Adrenal gland (tissue), 5 donors: ENCODE measurements around the gene PDE10A.

ENCODE experiments used
- POLR2A ChIP-seq, 2 donors: fragments of 450-650 bp; IDR thresholded peaks; one replicate each; pipeline ENCODE4 v1.6.1; 2017; ENCODE audit warnings: antibody characterized with exemption in 2 of 2, mild to moderate bottlenecking in 2 of 2, moderate library complexity in 1 of 2
- TF ChIP-seq, protein P1 (sequence below), 6 experiments: fragments of 450-650 bp in 4 of 6; fragments of 200-600 bp in 2 of 6; sonication (generic) in 1 of 6; IDR thresholded peaks; 1 replicate in 5 of 6; 2 replicates in 1 of 6; pipeline versions ENCODE4 v1.5.1 to v1.8.0; 2016 to 2021; ENCODE audit warnings: antibody characterized with exemption in 6 of 6, mild to moderate bottlenecking in 2 of 6, moderate library complexity in 1 of 6
- donor health status: DM: no; HTN: no; CAD: no.

DNA sequence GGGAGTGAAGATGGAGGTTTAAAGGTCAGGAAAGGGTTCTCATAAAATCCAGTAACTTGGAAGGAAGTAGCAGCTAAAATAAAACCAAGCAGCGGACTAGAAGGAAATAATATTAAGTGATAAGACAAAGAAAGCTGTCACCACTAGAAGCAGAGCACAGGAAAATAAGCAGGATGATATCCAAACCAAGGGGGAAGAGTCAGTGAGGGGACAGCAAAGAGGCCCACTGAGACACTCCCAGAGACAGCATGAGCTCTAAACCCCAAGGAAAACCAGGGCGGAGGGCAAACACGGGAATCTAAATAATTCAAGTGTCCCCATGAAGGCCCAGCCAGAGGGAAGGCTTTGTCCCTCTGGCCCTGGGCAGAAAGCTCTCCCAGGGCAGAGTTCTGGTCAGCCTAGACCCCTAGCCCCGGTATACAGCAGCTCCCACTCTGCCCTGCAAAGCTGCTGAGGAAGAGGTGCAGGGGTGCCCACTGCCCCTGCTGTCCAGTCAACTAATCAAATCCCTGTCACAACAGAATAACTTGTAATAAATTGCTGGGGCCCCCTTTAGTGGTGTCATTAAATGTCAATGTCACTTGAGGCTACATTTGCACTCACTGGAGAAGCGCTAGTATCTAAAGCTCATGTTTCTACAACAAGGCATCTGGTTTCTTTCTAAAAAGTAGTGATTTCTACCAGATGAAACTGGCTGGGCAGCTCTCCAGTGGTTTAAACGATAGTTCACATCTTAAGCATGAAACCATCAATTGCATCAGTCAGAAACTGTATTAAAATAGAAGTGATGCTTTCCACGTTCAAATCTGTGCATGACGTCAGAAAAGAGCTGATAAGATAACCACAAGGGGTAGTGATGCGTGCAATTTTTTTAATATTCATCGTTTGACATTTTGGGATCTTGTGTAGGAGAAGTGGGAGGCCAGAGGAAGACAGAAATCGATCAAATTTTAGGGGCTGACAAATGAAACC is 13.6 kb downstream of the PDE10A start:
- TF ChIP-seq, protein P1, sequence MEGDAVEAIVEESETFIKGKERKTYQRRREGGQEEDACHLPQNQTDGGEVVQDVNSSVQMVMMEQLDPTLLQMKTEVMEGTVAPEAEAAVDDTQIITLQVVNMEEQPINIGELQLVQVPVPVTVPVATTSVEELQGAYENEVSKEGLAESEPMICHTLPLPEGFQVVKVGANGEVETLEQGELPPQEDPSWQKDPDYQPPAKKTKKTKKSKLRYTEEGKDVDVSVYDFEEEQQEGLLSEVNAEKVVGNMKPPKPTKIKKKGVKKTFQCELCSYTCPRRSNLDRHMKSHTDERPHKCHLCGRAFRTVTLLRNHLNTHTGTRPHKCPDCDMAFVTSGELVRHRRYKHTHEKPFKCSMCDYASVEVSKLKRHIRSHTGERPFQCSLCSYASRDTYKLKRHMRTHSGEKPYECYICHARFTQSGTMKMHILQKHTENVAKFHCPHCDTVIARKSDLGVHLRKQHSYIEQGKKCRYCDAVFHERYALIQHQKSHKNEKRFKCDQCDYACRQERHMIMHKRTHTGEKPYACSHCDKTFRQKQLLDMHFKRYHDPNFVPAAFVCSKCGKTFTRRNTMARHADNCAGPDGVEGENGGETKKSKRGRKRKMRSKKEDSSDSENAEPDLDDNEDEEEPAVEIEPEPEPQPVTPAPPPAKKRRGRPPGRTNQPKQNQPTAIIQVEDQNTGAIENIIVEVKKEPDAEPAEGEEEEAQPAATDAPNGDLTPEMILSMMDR (IDR thresholded peaks at IDR 0.05), result no peak
- TF ChIP-seq POLR2A (IDR thresholded peaks at IDR 0.05), result no peak
